ENCODE data around the gene ELF5. TPM values are rescaled to one million over a fixed set of nuclear protein-coding genes. Genes with fewer than 3 reads are reported as not detected.

Gene ELF5
- total RNA-seq, 1 donor from 2014 or later: not detected

DNA sequence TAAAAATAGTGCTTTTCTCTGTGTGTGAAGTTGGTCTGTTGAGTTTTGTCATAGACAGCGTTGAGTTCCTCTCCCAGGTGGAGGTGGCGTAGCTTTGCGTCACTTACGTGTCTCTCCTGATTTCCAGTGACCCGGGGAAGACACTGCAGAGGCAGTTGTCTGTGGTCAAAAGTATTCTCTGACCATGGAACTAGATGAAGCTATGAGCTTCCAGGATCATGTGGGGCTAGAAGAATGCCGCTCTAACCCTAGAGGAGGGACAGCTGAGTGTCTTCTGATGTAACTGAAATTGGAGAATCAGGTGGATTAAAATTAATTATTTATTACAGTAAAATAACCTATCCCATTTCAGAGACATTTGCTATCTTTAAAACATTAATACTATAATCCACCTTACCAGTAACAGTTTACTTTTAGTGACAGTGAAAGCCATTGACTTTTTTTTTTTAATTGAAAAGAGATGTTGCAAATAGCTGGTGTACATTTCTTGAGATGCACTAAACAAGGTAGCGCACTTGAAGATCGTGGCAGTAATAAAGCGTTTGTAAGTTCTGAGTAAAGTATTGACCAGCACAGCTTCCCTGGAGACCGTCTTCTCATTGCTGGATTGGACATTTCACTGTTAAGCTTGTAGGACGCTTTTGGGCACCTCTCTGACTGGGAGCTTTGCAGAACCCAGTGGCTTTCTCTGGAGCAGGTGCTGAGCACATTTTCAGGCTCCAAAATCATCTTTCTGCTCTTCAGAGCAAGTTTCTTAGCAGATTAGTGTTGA, 65.2 kb downstream of the ELF5 start:
- Mint-ChIP-seq H3K27ac (ENCODE audit: unreplicated experiment) (no peak overlapping the region), H3K27me3 (ENCODE audit: low read depth) (no peaks in the 10 kb centered on the region), H3K36me3 (ENCODE audit: low read depth) (peaks cover 11% of the 10 kb centered on the region), H3K4me3 (no peak overlapping the region), H3K4me1 (peaks cover 5% of the 10 kb centered on the region), H3K9me3 (no peaks in the 10 kb centered on the region)
- TF ChIP-seq CTCF (conservative IDR thresholded peaks at IDR 0.05): no peak
- DNase-seq (ENCODE audit: low read depth, low spot score): no peak

- H3K4me1 Mint-ChIP-seq: peaks cover 5% of the 10 kb centered on the region
- H3K9me3 Mint-ChIP-seq: no peaks in the 10 kb centered on the region
- H3K36me3 Mint-ChIP-seq (ENCODE audit: low read depth): peaks cover 11% of the 10 kb centered on the region
- TF ChIP-seq CTCF (conservative IDR thresholded peaks at IDR 0.05): no peak
- no peak for DNase-seq (ENCODE audit: low read depth, low spot score)
- H3K4me3 Mint-ChIP-seq: no peak overlapping the region
- no peaks in the 10 kb centered on the region for H3K27me3 Mint-ChIP-seq (ENCODE audit: low read depth)
- H3K27ac Mint-ChIP-seq (ENCODE audit: unreplicated experiment): no peak overlapping the region
Measured at GRCh38 chr11:34447044-34447443, 66.5 kb downstream of the ELF5 start.

GRCh38 chr11:34446386-34446785, 67.2 kb downstream of the ELF5 start:
- Mint-ChIP-seq H3K9me3 (no peaks in the 10 kb centered on the region), H3K36me3 (ENCODE audit: low read depth) (peaks cover 13% of the 10 kb centered on the region), H3K27me3 (ENCODE audit: low read depth) (no peaks in the 10 kb centered on the region), H3K4me3 (no peak overlapping the region), H3K27ac (ENCODE audit: unreplicated experiment) (no peak overlapping the region), H3K4me1 (peaks cover 5% of the 10 kb centered on the region)
- TF ChIP-seq CTCF (conservative IDR thresholded peaks at IDR 0.05): no peak
- DNase-seq (ENCODE audit: low read depth, low spot score): no peak

GRCh38 chr11:34445956-34446355, 67.6 kb downstream of the ELF5 start:
- Mint-ChIP-seq H3K27ac (ENCODE audit: unreplicated experiment) (no peak overlapping the region), H3K27me3 (ENCODE audit: low read depth) (no peaks in the 10 kb centered on the region), H3K9me3 (no peaks in the 10 kb centered on the region), H3K4me1 (peaks cover 5% of the 10 kb centered on the region), H3K36me3 (ENCODE audit: low read depth) (peaks cover 15% of the 10 kb centered on the region), H3K4me3 (no peak overlapping the region)
- no peak for DNase-seq (ENCODE audit: low read depth, low spot score)
- TF ChIP-seq CTCF (conservative IDR thresholded peaks at IDR 0.05): no peak

DNA sequence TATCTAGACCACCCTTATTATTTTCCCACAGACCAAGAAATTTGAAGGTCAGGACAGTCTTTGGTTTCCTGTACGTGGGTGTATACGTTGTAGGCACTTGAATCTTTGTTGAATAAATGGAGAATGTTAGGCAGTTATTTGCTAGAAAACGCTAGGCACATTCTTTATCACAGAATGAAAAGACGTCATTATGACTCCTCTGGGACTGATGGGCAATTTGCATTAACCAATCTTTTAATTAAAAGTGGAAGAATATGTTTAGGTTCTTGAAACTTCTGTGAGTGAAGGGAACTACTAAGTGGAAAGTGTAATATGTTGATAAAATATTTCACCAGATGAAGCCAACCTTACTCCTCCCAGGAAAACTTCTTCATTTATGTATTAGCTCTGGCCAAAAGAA, 69.2 kb downstream of the ELF5 start:
- H3K27ac Mint-ChIP-seq (ENCODE audit: unreplicated experiment): no peak overlapping the region
- H3K4me1 Mint-ChIP-seq: peaks cover 17% of the 10 kb centered on the region
- no peak for DNase-seq (ENCODE audit: low read depth, low spot score)
- H3K9me3 Mint-ChIP-seq: no peaks in the 10 kb centered on the region
- H3K36me3 Mint-ChIP-seq (ENCODE audit: low read depth): peaks cover 11% of the 10 kb centered on the region
- TF ChIP-seq CTCF (conservative IDR thresholded peaks at IDR 0.05): no peak
- no peak overlapping the region for H3K4me3 Mint-ChIP-seq
- H3K27me3 Mint-ChIP-seq (ENCODE audit: low read depth): no peaks in the 10 kb centered on the region
